Measurements from ENCODE around the gene BCAS4.

Gene BCAS4

DNA sequence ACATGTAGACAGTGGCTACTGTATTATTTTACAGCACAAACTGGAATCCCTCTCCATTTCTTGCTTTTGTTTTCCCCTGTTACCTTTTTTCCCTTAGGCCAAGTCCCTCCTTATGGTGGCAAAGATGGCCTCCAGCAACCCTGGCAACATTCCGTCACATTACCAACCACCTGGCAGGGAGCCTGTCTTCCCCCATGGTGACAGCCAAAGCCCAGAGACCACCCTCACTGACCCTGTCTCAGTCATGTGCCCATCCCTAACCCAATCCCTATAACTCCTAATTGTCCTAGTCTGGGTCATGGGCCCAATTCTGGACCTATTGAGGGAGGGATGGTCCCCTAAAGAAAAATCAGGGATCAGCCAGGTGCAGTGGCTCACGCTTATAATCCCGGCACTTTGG, 35.9 kb upstream of the BCAS4 start:
- Histone ChIP-seq H4K20me1 (ENCODE audit: control insufficient read depth, insufficient read depth, low read depth, low read length) (no peaks in the 10 kb centered on the region), H3K27me3 (ENCODE audit: control insufficient read depth, low read length) (no peaks in the 10 kb centered on the region), H3K4me1 (ENCODE audit: control insufficient read depth, low read length) (no peaks in the 10 kb centered on the region), H3K36me3 (ENCODE audit: control insufficient read depth, low read length) (no peaks in the 10 kb centered on the region), H3K4me2 (ENCODE audit: low read length) (no peak overlapping the region), H3F3A (ENCODE audit: control insufficient read depth, insufficient read depth) (no peaks in the 10 kb centered on the region), H3K27ac (ENCODE audit: low read depth, low read length) (no peak overlapping the region), H3K9me2 (replicated peaks; ENCODE audit: control insufficient read depth, low read length) (no peaks in the 10 kb centered on the region), H3K4me3 (ENCODE audit: low read length) (no peak overlapping the region), H3K79me2 (ENCODE audit: control insufficient read depth, low read length) (peaks cover 23% of the 10 kb centered on the region; the same call in 1 of the 2 replicates), H3K9me3 (ENCODE audit: control insufficient read depth, insufficient read depth, low read length) (no peaks in the 10 kb centered on the region)
- TF ChIP-seq CTCF (IDR thresholded peaks at IDR 0.05; ENCODE audit: low read depth, low read length, poor library complexity, severe bottlenecking), result no peak
- no peak for TF ChIP-seq EZH2phosphoT487 (IDR thresholded peaks at IDR 0.05; ENCODE audit: borderline replicate concordance, low read length)

DNA sequence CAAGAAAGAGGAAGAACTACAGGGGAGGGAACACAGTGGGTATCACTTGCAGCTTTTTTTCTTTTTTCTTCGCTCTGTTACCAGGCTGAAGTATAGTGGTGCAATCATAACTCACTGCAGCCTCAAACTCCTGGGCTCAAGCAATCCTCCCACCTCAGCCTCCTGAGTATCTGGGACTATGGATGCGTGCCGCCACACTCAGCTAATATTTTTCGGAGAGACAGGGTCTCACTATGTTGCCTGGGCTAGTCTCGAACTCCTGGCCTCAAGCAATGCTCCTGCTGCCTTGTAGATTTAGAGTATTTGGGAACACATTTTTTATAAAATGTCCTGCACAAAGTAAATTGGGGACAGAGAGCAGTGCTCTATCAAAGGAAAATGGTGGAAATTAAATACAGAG, 35.2 kb upstream of the BCAS4 start:
- no peak overlapping the region for H3K4me2 ChIP-seq (ENCODE audit: low read length)
- H3K9me3 ChIP-seq (ENCODE audit: control insufficient read depth, insufficient read depth, low read length), result no peaks in the 10 kb centered on the region
- TF ChIP-seq CTCF (IDR thresholded peaks at IDR 0.05; ENCODE audit: low read depth, low read length, poor library complexity, severe bottlenecking) (no peak), EZH2phosphoT487 (IDR thresholded peaks at IDR 0.05; ENCODE audit: borderline replicate concordance, low read length) (no peak)
- no peaks in the 10 kb centered on the region for H3K4me1 ChIP-seq (ENCODE audit: control insufficient read depth, low read length)
- no peaks in the 10 kb centered on the region for H3K27me3 ChIP-seq (ENCODE audit: control insufficient read depth, low read length)
- no peak overlapping the region for H3K4me3 ChIP-seq (ENCODE audit: low read length)
- no peaks in the 10 kb centered on the region for H3K9me2 ChIP-seq (replicated peaks; ENCODE audit: control insufficient read depth, low read length)
- peaks cover 27% of the 10 kb centered on the region; the same call in 1 of the 2 replicates for H3K79me2 ChIP-seq (ENCODE audit: control insufficient read depth, low read length)
- H3F3A ChIP-seq (ENCODE audit: control insufficient read depth, insufficient read depth), result no peaks in the 10 kb centered on the region
- no peaks in the 10 kb centered on the region for H3K36me3 ChIP-seq (ENCODE audit: control insufficient read depth, low read length)
- H4K20me1 ChIP-seq (ENCODE audit: control insufficient read depth, insufficient read depth, low read depth, low read length), result no peaks in the 10 kb centered on the region
- no peak overlapping the region for H3K27ac ChIP-seq (ENCODE audit: low read depth, low read length)

DNA sequence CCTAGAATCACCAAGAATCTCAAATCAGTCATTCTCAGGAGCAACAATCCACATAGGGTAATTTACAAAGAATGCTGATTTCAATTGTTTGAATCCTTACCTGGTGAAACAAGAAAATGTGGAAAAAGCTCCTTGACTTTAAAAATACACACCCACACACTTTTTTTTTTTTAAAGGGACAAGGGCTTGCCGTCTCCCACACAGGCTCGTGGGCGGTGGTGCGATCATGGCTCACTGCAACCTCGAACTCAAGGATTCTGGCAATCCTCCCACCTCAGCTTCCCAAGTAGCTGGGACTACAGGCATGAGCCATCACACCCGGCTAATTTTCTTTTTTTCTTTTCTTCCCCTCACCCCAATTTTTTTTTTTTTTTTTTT, 32.8 kb upstream of the BCAS4 start:
- H3K4me2 ChIP-seq (ENCODE audit: low read length), result no peak overlapping the region
- no peak overlapping the region for H3K27ac ChIP-seq (ENCODE audit: low read depth, low read length)
- H3K9me2 ChIP-seq (replicated peaks; ENCODE audit: control insufficient read depth, low read length), result no peaks in the 10 kb centered on the region
- no peak overlapping the region for H3K4me3 ChIP-seq (ENCODE audit: low read length)
- peaks cover 27% of the 10 kb centered on the region; the same call in 1 of the 2 replicates for H3K79me2 ChIP-seq (ENCODE audit: control insufficient read depth, low read length)
- H4K20me1 ChIP-seq (ENCODE audit: control insufficient read depth, insufficient read depth, low read depth, low read length), result no peaks in the 10 kb centered on the region
- no peaks in the 10 kb centered on the region for H3K36me3 ChIP-seq (ENCODE audit: control insufficient read depth, low read length)
- H3K9me3 ChIP-seq (ENCODE audit: control insufficient read depth, insufficient read depth, low read length), result no peaks in the 10 kb centered on the region
- no peaks in the 10 kb centered on the region for H3F3A ChIP-seq (ENCODE audit: control insufficient read depth, insufficient read depth)
- peaks cover 2% of the 10 kb centered on the region; the same call in 1 of the 2 replicates for H3K27me3 ChIP-seq (ENCODE audit: control insufficient read depth, low read length)
- H3K4me1 ChIP-seq (ENCODE audit: control insufficient read depth, low read length), result no peaks in the 10 kb centered on the region
- TF ChIP-seq CTCF (IDR thresholded peaks at IDR 0.05; ENCODE audit: low read depth, low read length, poor library complexity, severe bottlenecking) (no peak), EZH2phosphoT487 (IDR thresholded peaks at IDR 0.05; ENCODE audit: borderline replicate concordance, low read length) (no peak)

All from DOHH2 (cell line).